ENCODE results near the gene SPAM1.
"Not testable (repeated sequence)": the region's sequence is repeated elsewhere in the genome, so short reads cannot be mapped to it uniquely, and the experiment has no call there.

Gene SPAM1, protein sequence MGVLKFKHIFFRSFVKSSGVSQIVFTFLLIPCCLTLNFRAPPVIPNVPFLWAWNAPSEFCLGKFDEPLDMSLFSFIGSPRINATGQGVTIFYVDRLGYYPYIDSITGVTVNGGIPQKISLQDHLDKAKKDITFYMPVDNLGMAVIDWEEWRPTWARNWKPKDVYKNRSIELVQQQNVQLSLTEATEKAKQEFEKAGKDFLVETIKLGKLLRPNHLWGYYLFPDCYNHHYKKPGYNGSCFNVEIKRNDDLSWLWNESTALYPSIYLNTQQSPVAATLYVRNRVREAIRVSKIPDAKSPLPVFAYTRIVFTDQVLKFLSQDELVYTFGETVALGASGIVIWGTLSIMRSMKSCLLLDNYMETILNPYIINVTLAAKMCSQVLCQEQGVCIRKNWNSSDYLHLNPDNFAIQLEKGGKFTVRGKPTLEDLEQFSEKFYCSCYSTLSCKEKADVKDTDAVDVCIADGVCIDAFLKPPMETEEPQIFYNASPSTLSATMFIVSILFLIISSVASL

DNA sequence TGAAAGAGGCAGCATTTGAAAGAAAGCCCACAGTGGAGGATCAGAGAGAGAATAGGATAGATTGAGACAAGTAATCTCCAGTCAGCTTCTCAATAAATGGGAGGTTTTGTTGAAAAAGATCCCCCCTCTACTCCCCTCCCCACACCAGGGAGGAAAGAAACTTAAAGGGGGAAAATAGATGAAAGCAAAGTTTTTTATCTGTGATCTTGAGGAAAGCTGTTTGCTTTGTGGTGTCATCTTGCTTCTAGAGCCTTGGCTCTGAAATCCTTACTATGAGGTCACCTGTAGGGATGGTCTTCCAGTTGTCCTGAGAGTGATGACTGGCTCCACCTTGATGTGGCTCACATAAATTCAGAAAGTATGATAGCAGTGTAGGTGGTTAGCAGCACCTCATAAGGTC, at the start of gene SPAM1:
SPAM1 (plus strand) TSS at position 301 of the 400 bp plus-strand sequence. CDS start 28,330 bp downstream, outside the sequence.
- no peak for DNase-seq

DNA sequence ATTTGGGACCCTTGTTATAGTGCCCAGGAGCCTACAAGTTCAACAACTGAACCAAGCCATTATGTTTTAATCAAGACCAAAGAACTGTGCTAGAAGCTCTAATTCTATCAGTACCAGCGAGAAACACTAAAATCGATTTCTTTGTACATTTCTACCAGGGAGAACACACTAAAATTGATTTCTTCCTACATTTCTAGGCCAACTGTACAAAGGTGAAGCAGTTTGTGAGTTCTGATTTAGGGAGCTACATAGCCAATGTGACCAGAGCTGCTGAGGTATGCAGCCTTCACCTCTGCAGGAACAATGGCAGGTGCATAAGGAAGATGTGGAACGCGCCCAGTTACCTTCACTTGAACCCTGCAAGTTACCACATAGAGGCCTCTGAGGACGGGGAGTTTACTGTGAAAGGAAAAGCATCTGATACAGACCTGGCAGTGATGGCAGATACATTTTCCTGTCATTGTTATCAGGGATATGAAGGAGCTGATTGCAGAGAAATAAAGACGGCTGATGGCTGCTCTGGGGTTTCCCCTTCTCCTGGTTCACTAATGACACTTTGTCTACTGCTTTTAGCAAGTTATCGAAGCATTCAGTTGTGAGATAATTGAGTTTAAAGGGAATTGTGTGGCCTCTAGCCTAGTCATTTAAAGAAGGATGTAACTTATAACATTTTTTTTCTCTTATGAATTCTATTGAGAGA, 48.3 kb upstream of the SPAM1 start:
- DNase-seq, result no peak

DNA sequence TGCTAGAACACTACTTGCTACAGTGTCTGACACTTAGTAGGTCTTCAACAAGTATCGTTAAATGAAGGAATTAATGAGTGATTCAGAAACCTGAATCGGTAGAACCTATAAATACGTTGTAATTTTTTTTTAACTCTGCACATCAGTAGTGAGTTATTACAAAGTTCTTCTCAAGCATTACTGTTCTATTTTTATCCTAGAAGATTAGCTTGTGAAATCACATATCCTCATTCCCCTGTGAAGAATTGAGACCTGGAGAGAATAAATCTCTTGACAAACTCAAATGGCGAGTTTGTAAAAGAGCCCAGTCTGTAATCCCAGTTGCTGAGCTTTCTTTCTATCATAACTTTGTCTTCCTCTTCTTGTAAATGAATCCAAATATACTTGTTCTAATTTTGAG, 45.4 kb upstream of the SPAM1 start:
- no peak for DNase-seq

DNA sequence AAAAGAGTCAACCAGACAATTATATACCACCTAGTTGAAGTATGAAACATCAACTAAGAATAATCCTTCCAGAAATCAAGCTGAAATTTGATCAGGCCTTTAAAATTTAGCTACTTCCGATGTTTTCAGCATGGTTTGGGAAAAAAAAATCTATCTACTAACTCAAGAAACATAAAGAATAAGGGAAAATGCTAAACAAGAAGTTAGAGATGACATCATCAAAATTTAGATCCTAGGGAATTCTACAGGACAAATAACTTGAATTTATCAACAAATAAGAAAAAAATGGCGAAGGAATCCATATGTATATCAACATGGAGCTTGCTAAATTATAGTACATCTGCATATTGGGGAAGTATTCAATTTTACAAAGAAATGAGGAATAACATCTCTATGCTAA, 43.7 kb upstream of the SPAM1 start:
- DNase-seq, result no peak

DNA sequence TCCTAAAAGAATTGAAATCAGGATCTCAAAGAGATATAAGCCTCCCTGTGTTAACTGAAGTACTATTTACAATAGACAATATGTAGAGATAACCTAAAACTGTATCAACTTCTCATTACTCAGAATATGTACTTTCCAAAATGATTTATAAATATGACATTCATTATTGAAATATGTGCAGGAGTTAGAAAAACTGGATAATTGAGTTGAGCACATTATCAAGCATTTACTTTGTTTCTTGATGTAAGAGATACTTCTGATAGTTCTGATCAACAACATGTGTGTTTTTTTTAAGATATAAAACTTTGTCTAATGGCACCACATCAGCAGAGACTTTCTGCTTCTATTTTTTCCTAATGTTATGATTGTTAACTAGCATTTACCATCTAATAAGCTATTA, 41.9 kb upstream of the SPAM1 start:
- DNase-seq, result no peak

DNA sequence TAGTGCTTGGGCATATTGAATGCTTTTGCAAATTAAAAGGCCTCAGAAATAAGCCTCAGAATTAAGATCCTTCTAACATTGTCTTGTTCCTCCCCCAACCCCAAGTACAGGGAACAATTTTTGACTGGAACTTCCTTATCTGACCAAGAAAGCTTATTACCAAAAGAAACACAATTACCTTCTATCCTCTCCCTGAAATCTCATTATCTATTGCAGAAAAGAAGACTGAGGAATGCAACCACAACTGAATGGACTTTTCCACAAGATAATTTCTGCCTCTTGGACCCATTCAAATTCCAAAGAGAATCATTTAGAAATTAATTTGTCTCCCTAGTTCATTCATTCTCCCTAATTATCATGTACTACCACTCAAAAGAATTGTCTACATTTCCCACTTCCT, 36.8 kb upstream of the SPAM1 start:
- no peak for DNase-seq

DNA sequence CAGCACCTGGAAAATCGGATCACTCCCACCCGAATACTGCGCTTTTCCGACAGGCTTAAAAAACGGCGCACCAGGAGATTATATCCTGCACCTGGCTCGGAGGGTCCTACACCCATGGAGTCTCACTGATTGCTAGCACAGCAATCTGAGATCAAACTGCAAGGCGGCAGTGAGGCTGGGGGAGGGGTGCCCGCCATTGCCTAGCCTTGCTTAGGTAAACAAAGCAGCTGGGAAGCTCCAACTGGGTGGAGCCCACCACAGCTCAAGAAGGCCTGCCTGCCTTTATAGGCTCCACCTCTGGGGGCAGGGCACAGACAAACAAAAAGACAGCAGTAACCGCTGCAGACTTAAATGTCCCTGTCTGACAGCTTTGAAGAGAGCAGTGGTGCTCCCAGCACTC, 30.3 kb upstream of the SPAM1 start:
- DNase-seq, result not testable (repeated sequence)

DNA sequence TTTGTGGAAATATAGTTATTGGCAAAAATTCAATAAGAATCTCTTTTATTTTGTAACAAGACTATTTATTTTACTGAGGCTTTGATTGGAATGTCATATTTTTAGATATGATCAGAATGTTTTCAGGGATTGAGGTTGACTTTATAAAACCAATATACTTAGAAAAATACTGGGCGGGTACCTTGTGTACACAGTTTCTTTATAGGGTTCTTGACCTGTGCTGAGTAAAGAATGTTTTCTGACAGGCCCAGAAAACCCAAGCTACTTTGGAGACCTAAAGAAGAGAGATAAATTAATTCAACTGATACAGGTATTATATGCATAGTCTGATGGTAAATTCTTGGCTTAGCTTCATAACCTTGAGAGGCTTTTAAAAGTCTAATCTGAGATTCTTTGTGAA, 23.9 kb upstream of the SPAM1 start:
- DNase-seq, result no peak

DNA sequence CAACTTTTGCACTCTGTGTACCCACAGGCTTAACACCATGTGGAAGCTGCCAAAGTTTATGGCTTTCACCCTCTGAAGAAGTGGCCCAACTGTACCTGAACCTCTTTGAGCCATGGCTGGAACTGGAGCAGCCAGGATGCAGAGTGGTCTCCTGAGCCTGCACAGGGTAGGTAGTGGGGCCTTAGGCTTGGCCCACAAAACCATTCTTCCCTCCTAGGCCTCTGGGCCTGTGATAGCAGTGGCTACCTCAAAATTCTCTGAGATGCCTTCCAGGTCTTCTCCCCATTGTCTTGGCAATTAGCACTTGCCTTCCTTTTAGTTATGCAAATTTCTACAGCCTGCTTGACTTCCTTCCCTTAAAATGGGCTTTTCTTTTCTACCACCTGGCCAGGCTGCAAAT, 19.3 kb upstream of the SPAM1 start:
- DNase-seq, result no peak

DNA sequence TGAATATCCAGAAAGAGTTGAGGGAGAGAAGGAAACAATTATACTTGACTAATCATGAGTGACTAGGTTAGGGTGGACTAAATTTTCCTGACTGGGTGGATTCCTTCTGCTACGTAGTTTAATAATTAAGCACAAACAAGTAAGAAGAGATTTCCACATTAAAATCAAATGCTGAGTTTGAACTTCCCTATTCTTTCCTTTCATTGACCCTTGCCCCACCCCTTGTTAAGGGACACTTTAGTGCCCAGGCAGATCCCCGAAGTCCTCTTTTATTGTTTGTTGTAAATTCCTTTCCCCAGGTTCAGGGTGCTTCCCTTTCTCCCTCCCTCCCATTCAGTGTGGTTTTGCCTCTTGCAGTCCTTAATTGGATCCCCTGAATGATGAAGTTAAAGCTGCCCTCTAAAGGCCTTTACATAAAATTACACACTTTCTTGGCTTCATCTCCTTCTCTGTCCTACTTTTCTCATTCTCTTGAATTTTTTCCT, 8.8 kb upstream of the SPAM1 start:
- DNase-seq, result no peak

DNA sequence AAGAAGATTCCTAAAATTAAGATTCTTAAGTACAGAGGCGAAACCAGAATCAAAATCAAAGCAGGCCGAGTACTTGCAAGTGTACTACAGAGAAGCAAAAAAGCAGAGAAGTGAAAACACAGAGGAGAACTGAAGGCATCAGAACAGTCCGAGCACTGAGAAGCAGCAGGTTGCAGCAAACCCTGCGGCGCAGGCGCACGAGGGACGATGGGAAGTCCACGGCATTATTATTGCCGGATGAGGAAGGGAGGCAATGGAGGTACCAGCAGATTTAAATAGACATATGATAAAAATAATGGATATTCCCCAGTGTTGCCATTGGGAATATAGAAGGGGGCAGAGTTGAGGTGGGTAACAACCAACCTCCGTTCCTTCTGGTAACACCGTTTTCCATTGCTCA, 7.2 kb upstream of the SPAM1 start:
- DNase-seq, result no peak

DNA sequence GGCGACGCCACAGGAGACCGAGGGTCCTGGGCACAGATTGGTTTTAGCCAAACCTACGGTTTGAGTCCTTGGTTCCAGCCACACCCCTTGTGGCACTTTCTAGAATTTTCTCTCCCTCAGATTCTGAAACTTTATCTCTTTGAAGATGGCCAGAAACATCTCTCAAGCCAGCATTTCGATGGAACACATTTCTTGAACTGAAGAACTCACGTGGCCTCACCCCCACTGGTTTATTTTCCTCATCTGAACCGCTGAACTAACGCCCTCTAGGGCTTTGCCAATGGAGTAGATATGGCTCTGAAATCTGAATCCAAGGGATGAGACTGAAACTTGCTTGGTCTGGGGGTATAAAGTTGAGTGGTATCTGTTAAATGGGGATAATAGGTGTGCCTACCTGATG, 6.7 kb upstream of the SPAM1 start:
- no peak for DNase-seq

DNA sequence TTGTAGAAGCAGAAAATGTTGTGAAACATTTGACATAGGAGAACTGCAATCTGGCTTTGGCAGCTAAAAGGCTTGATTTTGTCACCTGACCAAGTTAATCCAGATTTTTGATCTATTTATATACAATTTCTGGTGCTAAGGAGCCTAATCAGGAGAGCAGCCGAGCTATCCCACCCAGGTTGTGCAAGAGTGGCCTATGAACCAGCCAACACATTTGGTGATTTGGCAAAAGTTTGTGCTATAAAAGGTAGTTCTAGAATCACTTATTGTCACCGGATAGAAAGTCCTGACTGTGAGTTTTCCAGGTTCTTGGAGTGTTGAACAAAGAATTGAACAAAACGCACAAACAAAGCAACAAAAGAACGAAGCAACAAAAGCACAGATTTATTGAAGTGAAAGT, 1.4 kb upstream of the SPAM1 start:
- DNase-seq, result no peak

DNA sequence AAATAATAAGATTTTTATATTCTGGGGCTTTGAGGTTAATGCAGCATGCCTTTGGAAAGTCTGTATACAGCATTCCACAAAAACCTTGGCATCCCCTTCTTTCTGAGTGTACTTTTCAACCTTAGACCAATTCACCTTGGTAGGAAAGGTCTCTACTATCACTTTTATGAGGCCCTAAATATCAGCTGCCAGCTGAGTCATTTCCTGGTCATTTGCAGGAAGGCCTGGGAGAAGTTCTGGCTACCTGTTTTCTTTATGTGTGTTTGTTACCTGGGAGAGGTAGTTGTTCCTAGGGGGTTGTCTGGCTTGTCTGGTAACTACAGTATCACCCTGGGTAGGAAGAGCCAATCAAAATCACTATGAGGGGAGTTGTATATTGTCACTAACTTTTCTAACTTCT, 4.1 kb downstream of the SPAM1 start:
- DNase-seq, result no peak

DNA sequence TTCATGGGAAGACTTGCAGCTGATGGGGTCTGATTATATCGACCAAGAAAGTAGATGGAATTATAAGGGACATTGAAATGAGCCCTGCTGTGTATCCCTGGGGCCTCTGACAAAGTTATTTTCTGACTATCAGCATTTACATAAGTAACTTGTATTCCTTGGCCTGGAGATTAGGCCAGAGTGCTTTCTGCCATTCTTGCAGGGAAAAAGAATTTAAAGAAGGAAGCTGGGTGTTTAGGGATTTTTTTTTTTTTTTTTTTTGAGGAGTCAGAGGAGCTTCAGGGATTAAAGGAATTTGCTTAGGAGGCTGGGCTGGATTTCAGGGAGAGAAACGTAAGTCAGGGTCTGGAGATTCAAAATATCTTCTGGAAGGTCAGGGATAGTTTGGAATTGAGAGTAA, 4.6 kb downstream of the SPAM1 start:
- DNase-seq, result no peak

DNA sequence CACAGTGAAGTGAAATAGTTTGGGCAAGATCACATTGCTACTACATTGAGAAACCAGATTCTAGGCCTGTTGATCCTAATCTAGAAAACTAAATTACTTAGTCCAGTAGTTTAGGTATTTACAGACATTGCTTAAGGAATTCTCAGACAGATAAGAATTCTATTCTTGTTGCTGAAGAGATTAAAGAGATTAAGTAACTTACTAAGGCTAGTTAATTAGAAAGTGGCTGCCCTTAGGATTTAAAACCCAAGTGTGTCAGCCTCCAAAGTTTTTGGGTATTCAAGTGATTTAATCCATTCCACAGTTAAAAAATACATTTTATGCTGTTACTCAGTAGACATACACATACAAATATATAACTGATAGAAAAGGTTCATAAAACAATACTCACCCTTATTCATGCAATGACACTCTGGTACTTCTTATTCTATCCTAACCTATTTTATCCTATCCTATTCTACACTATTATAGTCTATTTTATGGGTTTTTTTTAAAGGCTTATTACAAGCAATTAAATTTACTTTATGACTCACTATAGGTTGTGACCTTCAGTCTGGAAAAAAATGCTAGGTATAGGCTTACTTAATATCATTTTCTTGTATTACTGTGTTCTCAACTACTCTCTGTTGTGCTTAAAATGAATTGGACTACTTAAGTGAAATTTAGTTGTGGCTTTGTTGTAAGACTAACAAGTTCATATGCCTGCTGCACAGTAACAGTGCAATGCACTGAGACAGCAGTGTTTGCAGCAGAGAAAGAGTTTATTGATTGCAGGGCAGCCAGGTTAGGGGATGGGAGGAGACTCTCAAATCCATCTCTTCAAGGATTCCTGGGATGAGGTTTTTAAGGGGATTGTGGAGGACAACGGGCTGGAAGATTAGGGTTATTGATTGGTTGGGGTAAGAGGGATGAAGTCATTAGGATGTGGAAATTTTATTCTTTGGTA, 10.7 kb downstream of the SPAM1 start:
- no peak for DNase-seq

DNA sequence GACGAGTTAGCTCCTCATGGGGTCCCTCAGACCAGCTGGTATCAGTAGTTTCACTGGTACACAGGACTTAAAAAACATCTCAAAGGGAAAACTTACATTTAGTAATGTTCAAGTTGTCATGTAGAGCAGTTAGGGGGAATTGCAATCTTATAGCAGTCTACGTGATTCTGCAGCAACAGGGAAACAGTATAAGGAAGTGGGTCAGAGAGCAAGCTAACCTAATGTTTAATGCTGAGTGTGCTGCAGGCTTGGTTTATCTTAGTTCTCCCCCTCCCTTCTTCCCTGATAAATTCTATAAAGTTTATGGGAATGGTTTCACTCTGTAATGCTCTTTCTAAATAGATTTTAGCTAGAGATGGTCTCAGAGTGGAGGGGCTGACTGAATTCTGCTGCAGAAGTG, 11.3 kb downstream of the SPAM1 start:
- DNase-seq, result no peak

DNA sequence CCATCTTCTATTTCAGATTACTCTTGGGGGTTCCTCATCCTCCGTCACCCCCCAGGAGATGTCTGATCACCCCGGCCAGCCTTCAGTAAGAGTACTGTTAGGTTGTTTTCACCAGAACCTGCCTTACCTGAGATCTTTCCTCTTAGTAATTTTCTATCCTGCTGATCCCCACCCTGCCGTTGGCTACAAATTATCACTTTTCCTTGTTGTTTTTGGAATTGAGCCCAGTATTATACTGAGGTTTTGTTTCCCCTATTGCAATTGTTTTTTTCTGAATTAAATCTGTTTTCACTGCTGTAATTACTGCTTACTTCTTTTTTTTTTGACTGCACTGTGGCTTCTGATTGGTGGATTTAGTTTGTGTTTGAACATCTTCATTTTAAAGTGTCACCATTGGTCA, 14.7 kb downstream of the SPAM1 start:
- no peak for DNase-seq

DNA sequence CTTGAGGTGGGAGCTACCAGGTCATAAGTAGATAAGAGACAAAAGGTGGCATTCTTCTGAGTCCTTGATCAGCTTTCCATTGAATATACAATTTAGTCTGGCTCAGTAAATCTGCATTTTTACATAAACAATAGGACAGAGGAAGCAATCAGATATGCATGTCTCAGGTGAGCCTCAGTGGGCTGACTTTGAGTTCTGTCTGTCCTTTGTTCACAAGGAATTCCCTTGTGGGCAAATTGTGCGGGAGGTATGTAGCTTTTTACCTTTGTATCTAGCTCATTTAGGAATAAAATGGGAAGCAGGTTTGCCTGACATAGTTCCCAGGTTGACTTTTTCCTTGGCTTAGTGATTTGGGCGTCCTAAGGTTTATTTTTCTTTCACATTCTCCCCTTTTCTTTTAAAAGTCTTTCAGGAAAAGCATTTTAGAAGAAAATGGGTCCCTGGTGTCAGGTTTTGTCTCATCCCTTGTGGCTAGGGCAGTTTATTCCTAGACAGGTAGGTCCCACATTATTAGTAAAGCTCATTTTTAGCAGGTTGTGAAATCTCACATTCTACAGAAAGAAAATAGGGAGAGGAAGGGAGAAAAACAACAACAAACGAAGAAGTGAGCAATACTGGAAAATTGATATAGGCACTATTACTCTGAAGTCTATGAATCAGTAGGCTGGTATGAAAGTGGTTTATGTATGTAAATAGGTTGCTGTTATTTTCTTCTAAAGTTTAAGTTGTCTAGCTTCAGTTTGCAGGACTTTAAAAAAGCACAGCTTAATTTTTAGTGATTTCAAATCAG, 16.5 kb downstream of the SPAM1 start:
- no peak for DNase-seq

DNA sequence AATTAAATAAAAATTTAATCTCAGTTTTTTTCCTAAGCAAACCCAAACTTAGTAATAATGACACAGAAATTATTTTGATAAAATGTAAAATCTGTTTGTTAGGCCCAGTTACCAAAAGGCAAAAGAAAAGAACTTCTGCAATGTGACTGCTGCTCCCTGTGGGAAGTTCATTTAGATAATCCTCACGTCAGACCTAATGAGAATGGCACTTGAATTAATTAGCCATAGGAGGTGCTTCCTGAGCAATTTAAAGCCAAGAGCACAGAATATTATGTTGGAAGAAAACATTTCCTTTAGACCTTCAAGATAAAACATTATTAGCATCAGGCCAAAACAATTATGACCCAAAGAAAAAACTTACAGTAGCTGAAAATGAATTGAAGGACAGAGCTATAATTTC, 19.4 kb downstream of the SPAM1 start:
- DNase-seq, result no peak

DNA sequence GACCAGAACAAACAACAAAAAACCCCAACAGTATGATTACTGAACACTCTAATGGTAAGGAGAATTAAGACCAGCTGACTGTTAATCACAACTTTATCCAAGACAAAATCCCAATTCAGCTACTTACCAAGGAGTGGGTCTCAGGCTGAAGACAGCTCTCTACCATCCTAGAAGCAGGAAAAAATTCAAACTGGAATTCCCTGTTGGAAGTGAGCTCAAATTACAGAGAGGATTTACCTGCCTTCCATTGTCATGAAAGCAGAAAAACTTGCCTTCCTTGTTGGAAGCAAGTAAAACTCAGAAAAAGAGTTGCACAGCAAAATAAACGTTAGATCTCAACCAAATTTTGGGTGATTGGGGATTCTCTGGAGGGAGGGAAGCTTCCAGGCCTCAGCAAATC, 20.9 kb downstream of the SPAM1 start:
- DNase-seq, result no peak

DNA sequence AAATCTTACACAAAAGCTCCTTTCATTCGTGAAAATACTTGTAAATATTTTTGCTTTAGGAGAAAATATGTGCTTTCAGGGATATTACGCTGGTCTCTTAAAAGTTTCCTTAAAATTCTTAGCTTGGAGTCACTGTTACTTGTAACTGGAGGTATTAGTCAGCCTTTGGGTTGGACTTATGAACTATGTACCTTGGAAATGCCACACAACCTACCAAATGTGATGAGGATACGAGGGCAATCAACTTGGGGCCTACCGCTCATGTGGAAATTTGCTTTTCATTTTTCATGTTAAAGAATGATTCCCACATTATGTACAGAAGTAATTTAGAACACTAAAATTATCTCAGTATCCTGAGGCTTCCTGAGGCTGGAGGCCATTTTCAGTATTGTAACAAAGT, 23.1 kb downstream of the SPAM1 start:
- no peak for DNase-seq
